ENCODE results near the gene DUSP18. TPM values are rescaled to one million over a fixed set of nuclear protein-coding genes. Genes with fewer than 3 reads are reported as not detected.

Gene DUSP18
- total and polyA plus RNA-seq, 9 of the 15 experiments (the other 6 are each of a cell fraction or from before 2014, with no cell fraction given): 1.00 to 3.7 (median 1.5) TPM

DNA sequence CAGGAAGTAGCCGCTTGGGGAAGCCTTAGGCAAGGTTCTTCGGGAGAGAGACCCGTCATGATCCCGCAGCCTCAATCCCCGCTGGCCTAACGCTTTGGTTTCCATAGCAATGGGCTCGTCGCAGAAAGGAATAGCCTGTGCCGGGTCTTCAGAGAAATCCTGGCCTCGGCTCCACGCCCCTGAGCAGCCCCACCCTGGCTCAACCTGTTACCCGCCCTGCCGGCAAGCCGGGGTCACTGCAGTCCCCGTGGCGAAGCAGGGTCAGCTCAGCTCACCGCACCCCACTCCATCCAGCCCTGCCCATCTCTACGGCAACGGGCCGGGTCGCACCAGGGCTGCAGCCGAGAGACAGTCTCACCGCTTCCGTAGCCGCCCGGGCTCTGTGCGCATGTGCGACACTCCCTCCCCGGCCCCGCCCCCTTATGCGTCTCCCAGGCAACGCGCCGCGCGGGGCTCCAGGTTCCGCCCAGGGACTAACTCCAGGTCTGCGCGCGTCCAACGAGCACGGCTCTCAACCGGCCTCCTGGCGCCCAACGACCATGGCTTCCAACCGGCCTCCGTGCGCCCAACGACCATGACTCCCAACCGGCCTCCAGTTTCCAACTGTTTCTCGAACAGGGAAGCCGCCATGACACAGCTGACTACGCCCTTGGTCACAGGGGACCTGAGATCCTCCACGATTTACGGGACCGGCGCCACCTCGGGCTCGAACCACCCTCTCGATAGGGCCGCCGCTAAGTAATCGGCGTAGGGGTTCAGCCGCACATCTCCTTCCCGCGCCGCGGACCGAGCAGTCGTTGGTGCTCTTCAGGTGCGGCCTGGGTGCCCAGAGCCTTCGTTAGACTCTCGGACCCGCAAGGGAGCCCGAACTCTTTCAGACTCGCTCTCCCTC, at the start of gene DUSP18 (continued):
- TF ChIP-seq, protein P1, sequence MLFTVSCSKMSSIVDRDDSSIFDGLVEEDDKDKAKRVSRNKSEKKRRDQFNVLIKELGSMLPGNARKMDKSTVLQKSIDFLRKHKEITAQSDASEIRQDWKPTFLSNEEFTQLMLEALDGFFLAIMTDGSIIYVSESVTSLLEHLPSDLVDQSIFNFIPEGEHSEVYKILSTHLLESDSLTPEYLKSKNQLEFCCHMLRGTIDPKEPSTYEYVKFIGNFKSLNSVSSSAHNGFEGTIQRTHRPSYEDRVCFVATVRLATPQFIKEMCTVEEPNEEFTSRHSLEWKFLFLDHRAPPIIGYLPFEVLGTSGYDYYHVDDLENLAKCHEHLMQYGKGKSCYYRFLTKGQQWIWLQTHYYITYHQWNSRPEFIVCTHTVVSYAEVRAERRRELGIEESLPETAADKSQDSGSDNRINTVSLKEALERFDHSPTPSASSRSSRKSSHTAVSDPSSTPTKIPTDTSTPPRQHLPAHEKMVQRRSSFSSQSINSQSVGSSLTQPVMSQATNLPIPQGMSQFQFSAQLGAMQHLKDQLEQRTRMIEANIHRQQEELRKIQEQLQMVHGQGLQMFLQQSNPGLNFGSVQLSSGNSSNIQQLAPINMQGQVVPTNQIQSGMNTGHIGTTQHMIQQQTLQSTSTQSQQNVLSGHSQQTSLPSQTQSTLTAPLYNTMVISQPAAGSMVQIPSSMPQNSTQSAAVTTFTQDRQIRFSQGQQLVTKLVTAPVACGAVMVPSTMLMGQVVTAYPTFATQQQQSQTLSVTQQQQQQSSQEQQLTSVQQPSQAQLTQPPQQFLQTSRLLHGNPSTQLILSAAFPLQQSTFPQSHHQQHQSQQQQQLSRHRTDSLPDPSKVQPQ (CRISPR knock-in tag; IDR thresholded peaks at IDR 0.05; ENCODE audit: borderline replicate concordance): no peak
- TF ChIP-seq RFX7 (CRISPR knock-in tag; IDR thresholded peaks at IDR 0.05) (no peak), AFF1 (IDR thresholded peaks at IDR 0.05; ENCODE audit: low read depth in 1 of 2, partially characterized antibody in 2 of 2) (no peak), ZNF764 (CRISPR knock-in tag; IDR thresholded peaks at IDR 0.05; ENCODE audit: low read depth) (no peak), PBX2 (CRISPR knock-in tag; IDR thresholded peaks at IDR 0.05; ENCODE audit: low read depth) (no peak), PBX2 (tag; conservative IDR thresholded peaks at IDR 0.05; ENCODE audit: low read depth) (no peak), KAT7 (CRISPR knock-in tag; IDR thresholded peaks at IDR 0.05; ENCODE audit: borderline replicate concordance) (no peak), ZNF311 (CRISPR knock-in tag; IDR thresholded peaks at IDR 0.05) (no peak)
- TF ChIP-seq, protein P2, sequence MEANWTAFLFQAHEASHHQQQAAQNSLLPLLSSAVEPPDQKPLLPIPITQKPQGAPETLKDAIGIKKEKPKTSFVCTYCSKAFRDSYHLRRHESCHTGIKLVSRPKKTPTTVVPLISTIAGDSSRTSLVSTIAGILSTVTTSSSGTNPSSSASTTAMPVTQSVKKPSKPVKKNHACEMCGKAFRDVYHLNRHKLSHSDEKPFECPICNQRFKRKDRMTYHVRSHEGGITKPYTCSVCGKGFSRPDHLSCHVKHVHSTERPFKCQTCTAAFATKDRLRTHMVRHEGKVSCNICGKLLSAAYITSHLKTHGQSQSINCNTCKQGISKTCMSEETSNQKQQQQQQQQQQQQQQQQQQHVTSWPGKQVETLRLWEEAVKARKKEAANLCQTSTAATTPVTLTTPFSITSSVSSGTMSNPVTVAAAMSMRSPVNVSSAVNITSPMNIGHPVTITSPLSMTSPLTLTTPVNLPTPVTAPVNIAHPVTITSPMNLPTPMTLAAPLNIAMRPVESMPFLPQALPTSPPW (CRISPR knock-in tag; IDR thresholded peaks at IDR 0.05): peak; percentile 39; the same call in 1 of the 2 replicates

All from K562 (cell line).